Fibroblast of lung (primary cell): ENCODE results near the gene CLCN3. TPM values are rescaled to one million over a fixed set of nuclear protein-coding genes. Genes with fewer than 3 reads are reported as not detected.
"Not testable (repeated sequence)": the region's sequence is repeated elsewhere in the genome, so short reads cannot be mapped to it uniquely, and the experiment has no call there.

Experiments used
- DNase-seq, 2 donors: peaks; one replicate each; pipeline versions ENCODE4 v3.0.0 to v3.0.0-alpha.2; 2010; ENCODE audit warnings: low read depth in 2 of 2
- H2AFZ ChIP-seq: 2 replicates; pipeline ENCODE4 v1.5.1; 2012; ENCODE audit warnings: low read length, control low read depth, inconsistent platforms
- H3K27ac ChIP-seq: 2 replicates; pipeline ENCODE4 v1.5.1; 2011; ENCODE audit warnings: low read length, control low read depth; ENCODE audit not compliant: insufficient read depth
- H3K27me3 ChIP-seq: 2 replicates; pipeline ENCODE4 v1.5.1; 2011; ENCODE audit warnings: mild to moderate bottlenecking, low read length; ENCODE audit not compliant: control insufficient read depth, insufficient read depth
- H3K36me3 ChIP-seq: 2 replicates; pipeline ENCODE4 v1.5.1; 2011; ENCODE audit warnings: low read length; ENCODE audit not compliant: control insufficient read depth, insufficient read depth
- H3K4me1 ChIP-seq: 2 replicates; pipeline ENCODE4 v1.5.1; 2011; ENCODE audit warnings: low read length; ENCODE audit not compliant: control insufficient read depth, insufficient read depth; ENCODE audit errors: extremely low read depth
- H3K4me2 ChIP-seq: 2 replicates; pipeline ENCODE4 v1.5.1; 2011; ENCODE audit warnings: low read length, control low read depth; ENCODE audit not compliant: insufficient read depth; ENCODE audit errors: extremely low read depth
- H3K4me3 ChIP-seq, 4 experiments: fragments of 200-600 bp in 1 of 4; sonication (generic) in 1 of 4; replicated peaks in 1 of 4; 2 replicates each; pipeline ENCODE4 v1.5.1; 2011 to 2016; ENCODE audit warnings: low read length in 4 of 4, low read depth in 3 of 4, mild to moderate bottlenecking in 3 of 4, control low read depth in 2 of 4, inconsistent platforms in 1 of 4, mixed read lengths in 1 of 4; ENCODE audit not compliant: insufficient read depth in 1 of 4; ENCODE audit errors: control extremely low read depth in 1 of 4
- H3K79me2 ChIP-seq: 2 replicates; pipeline ENCODE4 v1.5.1; 2012; ENCODE audit warnings: mild to moderate bottlenecking, low read length, inconsistent platforms; ENCODE audit not compliant: control insufficient read depth, insufficient read depth
- H3K9ac ChIP-seq: 2 replicates; pipeline ENCODE4 v1.5.1; 2011; ENCODE audit warnings: mild to moderate bottlenecking, low read length, control low read depth; ENCODE audit not compliant: insufficient read depth
- H3K9me3 ChIP-seq: 2 replicates; pipeline ENCODE4 v1.5.1; 2012; ENCODE audit warnings: low read depth, low read length; ENCODE audit not compliant: control insufficient read depth, insufficient read depth
- H4K20me1 ChIP-seq: 2 replicates; pipeline ENCODE4 v1.5.1; 2011; ENCODE audit warnings: low read length; ENCODE audit not compliant: control insufficient read depth, insufficient read depth; ENCODE audit errors: extremely low read depth
- CTCF ChIP-seq, 2 donors: IDR thresholded peaks in 1 of 2; conservative IDR thresholded peaks in 1 of 2; 1 replicate in 1 of 2; 2 replicates in 1 of 2; pipeline ENCODE4 v1.5.1; 2011 to 2012; ENCODE audit warnings: low read length in 2 of 2, control low read depth in 1 of 2, inconsistent platforms in 1 of 2, low read depth in 1 of 2, mild to moderate bottlenecking in 1 of 2
- EZH2 ChIP-seq: IDR thresholded peaks from 2 replicates; pipeline ENCODE4 v1.5.1; 2012; ENCODE audit warnings: low read length, control low read depth, mild to moderate bottlenecking; ENCODE audit errors: missing control alignments
- polyA plus RNA-seq, 2 donors: library from polyadenylated mRNA; depleted of rRNA in 1 of 2; stranded (reverse) in 1 of 2; unstranded in 1 of 2; fragments of >200 nt; gene quantifications; 2 replicates each; pipeline ENCODE4 v1.2.1, GENCODE V29; 2011 to 2012; ENCODE audit warnings: missing spikeins in 1 of 2
- total RNA-seq: library from RNA; depleted of rRNA; stranded (reverse); fragments of >200 nt; gene quantifications from 2 replicates; pipeline ENCODE4 v1.2.1, GENCODE V29; 2014

The CLCN3 gene
- total and polyA plus RNA-seq, 2 donors (not counting 1 experiment from before 2014, with no cell fraction given): 51.7 to 92.2 TPM

GRCh38 chr4:169678951-169679591 is 58.7 kb downstream of the CLCN3 start:
- not testable (repeated sequence) for H3K4me1 ChIP-seq, H3K4me2 ChIP-seq

GRCh38 chr4:169682372-169683047 is 62.1 kb downstream of the CLCN3 start:
- Histone ChIP-seq H3K27me3 (no peaks in the 10 kb centered on the region), H3K4me1 (no peaks in the 10 kb centered on the region), H4K20me1 (no peaks in the 10 kb centered on the region), H3K27ac (no peak overlapping the region), H3K4me2 (no peak overlapping the region), H3K4me3 (no peak overlapping the region), H3K79me2 (no peaks in the 10 kb centered on the region), H2AFZ (no peak overlapping the region), H3K36me3 (no peaks in the 10 kb centered on the region), H3K9ac (no peak overlapping the region), H3K9me3 (no peaks in the 10 kb centered on the region)
- TF ChIP-seq EZH2 (no peak), CTCF (conservative IDR thresholded peaks at IDR 0.05 in 1 of 2, IDR thresholded peaks at IDR 0.05 in 1 of 2; ENCODE audit: low read depth in 1 of 2, low read length in 2 of 2) (no peak)
- DNase-seq: peak in 1 of 2 donors; percentile 68

More at GRCh38 chr4:169678951-169679591, 58.7 kb downstream of the CLCN3 start:
- H3K79me2 ChIP-seq, H2AFZ ChIP-seq, H3K4me3 ChIP-seq, DNase-seq, H3K27ac ChIP-seq, H3K9ac ChIP-seq, H4K20me1 ChIP-seq, H3K36me3 ChIP-seq, H3K27me3 ChIP-seq, H3K9me3 ChIP-seq: not testable (repeated sequence)

- Histone ChIP-seq H3K27me3 (no peaks in the 10 kb centered on the region), H3K79me2 (no peaks in the 10 kb centered on the region), H3K36me3 (no peaks in the 10 kb centered on the region), H3K4me3 (no peak overlapping the region), H3K4me1 (no peaks in the 10 kb centered on the region), H3K27ac (no peak overlapping the region), H3K9ac (no peak overlapping the region), H4K20me1 (no peaks in the 10 kb centered on the region), H2AFZ (no peak overlapping the region), H3K4me2 (no peak overlapping the region), H3K9me3 (no peaks in the 10 kb centered on the region)
- TF ChIP-seq CTCF (conservative IDR thresholded peaks at IDR 0.05 in 1 of 2, IDR thresholded peaks at IDR 0.05 in 1 of 2; ENCODE audit: low read depth in 1 of 2, low read length in 2 of 2) (no peak), EZH2 (no peak)
- no peak for DNase-seq
Measured at GRCh38 chr4:169689681-169690080, 69.3 kb downstream of the CLCN3 start.
